ENCODE results near the gene TLK1. TPM values are rescaled to one million over a fixed set of nuclear protein-coding genes. Genes with fewer than 3 reads are reported as not detected.
A peak's percentile ranks its signal among the peaks of the same experiment; 100 is the strongest.

The TLK1 gene
- total RNA-seq: 10 to 100 TPM; 50.5 to 95.8 TPM

DNA sequence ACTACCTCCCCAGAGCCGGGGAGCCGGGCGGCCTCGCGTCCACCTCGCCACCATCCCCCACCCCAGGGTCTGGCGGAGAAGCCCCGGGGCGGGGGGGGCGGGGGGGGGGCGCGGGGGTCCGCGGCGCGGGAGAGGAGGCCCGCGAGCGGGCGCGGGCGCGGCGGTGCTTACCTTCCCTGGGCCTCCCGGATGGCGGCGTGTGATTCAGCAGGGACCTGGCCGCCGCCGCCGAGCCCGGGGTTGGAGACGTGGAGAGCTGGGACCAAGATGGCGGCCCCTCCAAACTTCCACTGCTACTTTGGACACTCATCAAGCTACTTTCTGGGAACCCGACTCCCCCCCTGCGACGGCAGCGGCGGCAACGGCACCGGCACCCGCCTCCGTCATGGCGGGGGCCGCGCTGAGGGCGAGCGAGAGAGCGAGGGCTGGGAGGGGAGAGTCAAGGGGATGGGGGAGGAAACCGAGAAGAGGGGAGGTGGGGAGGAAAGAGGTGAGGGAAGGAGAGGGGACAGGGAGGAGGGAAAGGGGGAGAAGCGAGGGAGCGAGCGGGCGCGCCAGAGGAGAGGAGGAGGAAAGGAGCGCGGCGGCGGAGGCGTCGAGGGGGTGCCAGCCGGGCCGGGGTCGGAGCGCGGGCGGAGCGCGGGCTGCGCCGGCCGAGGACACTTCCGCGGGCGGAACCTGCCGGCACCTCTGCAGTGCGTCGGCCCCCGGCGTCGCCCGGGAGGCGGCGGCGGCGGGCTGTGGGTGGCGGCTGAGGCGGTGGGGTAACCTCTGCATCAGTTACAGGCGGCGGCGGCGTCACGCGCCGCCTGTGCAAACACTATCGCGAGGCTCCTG is at the start of gene TLK1:
Gene TLK1 (minus strand): TSS at position 775 of the 837 bp plus-strand sequence. CDS start 465 bp downstream, at position 310.
- Histone ChIP-seq H3K27ac (peak within 1 kb of the TSS; percentile 98 to 99), H3K4me1 (replicated peaks) (no peaks in the 10 kb centered on the region), H3K27me3 (replicated peaks; ENCODE audit: insufficient read depth) (no peaks in the 10 kb centered on the region), H3K9me3 (no peaks in the 10 kb centered on the region), H3K4me3 (peak within 1 kb of the TSS; percentile 94 to 96), H3K36me3 (no peaks in the 10 kb centered on the region)
- under 1% methylated on average over 58 of the region's 97 CpGs for WGBS
- intact Hi-C loops (cut with DNase I): loop anchor here (5.0 kb wide), 1 partner anchor 272 kb away; the partner anchor contains the start of genes DCAF17 and METTL8
- peak; percentile 57 for DNase-seq (ENCODE audit: low spot score)
- TF ChIP-seq POLR2AphosphoS5 (IDR thresholded peaks at IDR 0.05) (no peak), POLR2A (IDR thresholded peaks at IDR 0.05) (peak; percentile 43)
- TF ChIP-seq, protein P1, sequence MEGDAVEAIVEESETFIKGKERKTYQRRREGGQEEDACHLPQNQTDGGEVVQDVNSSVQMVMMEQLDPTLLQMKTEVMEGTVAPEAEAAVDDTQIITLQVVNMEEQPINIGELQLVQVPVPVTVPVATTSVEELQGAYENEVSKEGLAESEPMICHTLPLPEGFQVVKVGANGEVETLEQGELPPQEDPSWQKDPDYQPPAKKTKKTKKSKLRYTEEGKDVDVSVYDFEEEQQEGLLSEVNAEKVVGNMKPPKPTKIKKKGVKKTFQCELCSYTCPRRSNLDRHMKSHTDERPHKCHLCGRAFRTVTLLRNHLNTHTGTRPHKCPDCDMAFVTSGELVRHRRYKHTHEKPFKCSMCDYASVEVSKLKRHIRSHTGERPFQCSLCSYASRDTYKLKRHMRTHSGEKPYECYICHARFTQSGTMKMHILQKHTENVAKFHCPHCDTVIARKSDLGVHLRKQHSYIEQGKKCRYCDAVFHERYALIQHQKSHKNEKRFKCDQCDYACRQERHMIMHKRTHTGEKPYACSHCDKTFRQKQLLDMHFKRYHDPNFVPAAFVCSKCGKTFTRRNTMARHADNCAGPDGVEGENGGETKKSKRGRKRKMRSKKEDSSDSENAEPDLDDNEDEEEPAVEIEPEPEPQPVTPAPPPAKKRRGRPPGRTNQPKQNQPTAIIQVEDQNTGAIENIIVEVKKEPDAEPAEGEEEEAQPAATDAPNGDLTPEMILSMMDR (IDR thresholded peaks at IDR 0.05): peak in 1 of 4 experiments; percentile 4

DNA sequence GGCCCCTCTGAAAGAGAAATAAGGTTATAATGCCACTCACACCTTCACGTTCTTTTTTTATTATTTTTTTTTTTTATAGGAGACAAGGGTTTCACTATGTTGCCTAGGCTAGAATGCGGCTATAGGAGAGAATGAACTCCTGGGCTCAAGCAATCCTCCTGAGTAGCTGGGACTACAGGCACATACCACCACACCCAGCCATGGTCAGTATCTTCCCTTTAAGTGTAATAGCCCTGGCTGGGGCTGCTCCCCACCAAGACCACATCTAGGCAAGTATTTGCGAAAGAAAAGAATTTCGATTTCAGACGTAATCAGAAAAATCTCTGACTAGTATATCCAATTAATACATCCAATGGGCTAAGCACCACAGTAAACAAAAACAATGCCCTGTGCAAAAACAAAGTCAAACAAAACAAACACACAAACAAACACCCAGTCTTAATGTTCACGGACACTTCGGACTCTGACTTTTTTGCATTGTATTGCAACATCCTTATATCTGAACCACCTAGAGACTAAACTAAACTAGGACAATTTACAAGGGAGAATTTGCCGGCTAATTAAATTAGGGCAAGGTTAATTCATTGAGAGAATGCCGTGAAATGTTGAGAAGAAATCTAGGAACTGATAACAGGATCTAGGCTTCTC is 49.6 kb upstream of the TLK1 start:
- no peaks in the 10 kb centered on the region for H3K36me3 ChIP-seq
- no peaks in the 10 kb centered on the region for H3K27me3 ChIP-seq (replicated peaks; ENCODE audit: insufficient read depth)
- no peaks in the 10 kb centered on the region for H3K9me3 ChIP-seq
- TF ChIP-seq, protein P1 (IDR thresholded peaks at IDR 0.05): no peak
- no peak for TF ChIP-seq POLR2AphosphoS5 (IDR thresholded peaks at IDR 0.05)
- TF ChIP-seq POLR2A (IDR thresholded peaks at IDR 0.05): no peak
- H3K4me1 ChIP-seq (replicated peaks): no peaks in the 10 kb centered on the region
- no peak overlapping the region for H3K4me3 ChIP-seq
- 71% methylated on average over 9 of the region's 9 CpGs for WGBS
- DNase-seq (ENCODE audit: low spot score): no peak
- H3K27ac ChIP-seq: no peak overlapping the region
- intact Hi-C loops (cut with DNase I): no loop called here

- H3K27me3 ChIP-seq (replicated peaks; ENCODE audit: insufficient read depth): no peaks in the 10 kb centered on the region
- no peaks in the 10 kb centered on the region for H3K36me3 ChIP-seq
- H3K27ac ChIP-seq: no peak overlapping the region
- TF ChIP-seq POLR2AphosphoS5 (IDR thresholded peaks at IDR 0.05): no peak
- no peak for TF ChIP-seq POLR2A (IDR thresholded peaks at IDR 0.05)
- TF ChIP-seq, protein P1 (IDR thresholded peaks at IDR 0.05): no peak
- H3K4me3 ChIP-seq: no peak overlapping the region
- intact Hi-C loops (cut with DNase I): no loop called here
- H3K4me1 ChIP-seq (replicated peaks): no peaks in the 10 kb centered on the region
- H3K9me3 ChIP-seq: no peaks in the 10 kb centered on the region
- no peak for DNase-seq (ENCODE audit: low spot score)
Observed at GRCh38 chr2:171208657-171209056, 48.0 kb upstream of the TLK1 start.

DNA sequence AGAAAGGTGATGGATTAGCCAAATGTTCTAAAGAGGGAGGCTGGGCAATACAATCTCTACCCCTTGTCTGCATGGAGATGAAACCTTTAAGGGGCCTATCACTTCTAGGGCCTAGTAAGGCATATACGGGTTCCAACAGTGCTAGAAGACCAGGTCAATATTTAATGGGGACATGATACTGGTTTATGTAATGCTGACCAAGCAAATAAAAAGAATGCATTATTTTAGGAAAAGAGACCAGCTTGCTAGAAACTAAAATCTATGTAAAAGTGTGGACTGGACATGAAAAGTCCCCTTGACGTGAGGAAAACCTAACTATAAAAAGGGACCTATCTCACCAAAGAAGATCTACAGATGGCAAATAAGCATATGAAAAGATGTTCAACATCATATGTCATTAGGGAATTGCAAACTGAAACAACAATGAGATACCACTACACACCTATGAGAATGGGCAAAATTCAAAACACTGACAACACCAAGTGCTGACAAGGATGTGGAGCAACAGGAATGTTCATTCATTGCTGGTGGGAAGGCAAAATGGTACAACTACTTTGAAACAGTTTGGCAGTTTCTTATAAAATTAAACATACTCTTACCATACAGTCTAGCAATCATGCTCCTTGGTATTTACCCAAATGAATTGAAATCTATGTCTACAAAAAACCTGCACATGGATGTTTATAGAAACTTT is 45.9 kb upstream of the TLK1 start:
- H3K4me3 ChIP-seq: no peak overlapping the region
- no peaks in the 10 kb centered on the region for H3K4me1 ChIP-seq (replicated peaks)
- 98% methylated on average over 2 of the region's 2 CpGs for WGBS
- no peaks in the 10 kb centered on the region for H3K27me3 ChIP-seq (replicated peaks; ENCODE audit: insufficient read depth)
- no peak overlapping the region for H3K27ac ChIP-seq
- DNase-seq (ENCODE audit: low spot score): no peak
- H3K9me3 ChIP-seq: no peaks in the 10 kb centered on the region
- no peaks in the 10 kb centered on the region for H3K36me3 ChIP-seq
- intact Hi-C loops (cut with DNase I): no loop called here
- TF ChIP-seq, protein P1 (IDR thresholded peaks at IDR 0.05): no peak
- TF ChIP-seq POLR2A (IDR thresholded peaks at IDR 0.05): no peak
